Stimulated activated naive CD4-positive, alpha-beta T cell treated with Interleukin-2 at 50 U/mL for 16 hours (primary cell): ENCODE data around the gene SLC37A4.
"Not testable (repeated sequence)": the region's sequence is repeated elsewhere in the genome, so short reads cannot be mapped to it uniquely, and the experiment has no call there.

Source experiments
- DNase-seq: peaks from one replicate; lab custom pipeline; 2025; lab: John Stamatoyannopoulos, UW

SLC37A4 gene

DNA sequence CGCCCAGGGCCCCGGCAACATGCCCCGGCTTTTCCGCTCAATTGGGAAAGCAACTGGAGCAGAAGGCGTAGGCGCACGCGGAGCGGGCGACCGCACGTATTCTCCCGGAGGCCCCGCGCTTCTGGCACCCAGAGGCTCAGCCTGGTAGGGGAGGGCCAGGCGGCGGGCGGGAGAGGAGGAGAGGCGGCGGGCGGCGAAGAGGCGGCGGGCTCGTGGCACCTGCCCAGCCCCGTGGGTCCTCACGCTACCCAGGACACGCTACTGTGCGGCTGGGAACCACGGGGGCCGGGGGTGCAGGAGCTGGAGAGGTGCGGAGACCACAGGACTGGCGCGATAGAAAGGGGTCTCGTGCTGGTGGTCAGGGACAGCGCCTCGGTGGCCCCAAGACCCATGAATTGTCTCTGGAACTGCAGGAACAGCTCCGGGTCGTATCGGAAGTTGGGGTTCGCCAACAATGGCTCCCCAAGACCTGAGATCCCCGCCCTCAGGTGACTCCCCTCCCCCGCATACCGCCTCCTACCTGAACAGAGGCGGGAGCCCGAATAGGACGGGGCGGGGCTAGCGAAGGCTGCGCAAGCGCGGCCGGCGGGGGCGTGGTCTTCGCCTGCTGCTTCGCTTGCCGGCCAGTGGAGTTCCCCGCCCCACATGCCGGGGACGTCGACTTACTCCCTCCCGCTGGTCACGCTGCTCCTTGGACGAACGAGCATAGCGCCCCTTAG lies at the start of gene SLC37A4:
Gene SLC37A4 (minus strand): TSS at position 549 of the 719 bp plus-strand sequence.
- DNase-seq: peak; percentile 97

- DNase-seq: no peak
Observed at GRCh38 chr11:119078675-119079420, 48.2 kb upstream of the SLC37A4 start.

- DNase-seq: no peak
Observed at GRCh38 chr11:119077839-119078238, 47.2 kb upstream of the SLC37A4 start.

DNA sequence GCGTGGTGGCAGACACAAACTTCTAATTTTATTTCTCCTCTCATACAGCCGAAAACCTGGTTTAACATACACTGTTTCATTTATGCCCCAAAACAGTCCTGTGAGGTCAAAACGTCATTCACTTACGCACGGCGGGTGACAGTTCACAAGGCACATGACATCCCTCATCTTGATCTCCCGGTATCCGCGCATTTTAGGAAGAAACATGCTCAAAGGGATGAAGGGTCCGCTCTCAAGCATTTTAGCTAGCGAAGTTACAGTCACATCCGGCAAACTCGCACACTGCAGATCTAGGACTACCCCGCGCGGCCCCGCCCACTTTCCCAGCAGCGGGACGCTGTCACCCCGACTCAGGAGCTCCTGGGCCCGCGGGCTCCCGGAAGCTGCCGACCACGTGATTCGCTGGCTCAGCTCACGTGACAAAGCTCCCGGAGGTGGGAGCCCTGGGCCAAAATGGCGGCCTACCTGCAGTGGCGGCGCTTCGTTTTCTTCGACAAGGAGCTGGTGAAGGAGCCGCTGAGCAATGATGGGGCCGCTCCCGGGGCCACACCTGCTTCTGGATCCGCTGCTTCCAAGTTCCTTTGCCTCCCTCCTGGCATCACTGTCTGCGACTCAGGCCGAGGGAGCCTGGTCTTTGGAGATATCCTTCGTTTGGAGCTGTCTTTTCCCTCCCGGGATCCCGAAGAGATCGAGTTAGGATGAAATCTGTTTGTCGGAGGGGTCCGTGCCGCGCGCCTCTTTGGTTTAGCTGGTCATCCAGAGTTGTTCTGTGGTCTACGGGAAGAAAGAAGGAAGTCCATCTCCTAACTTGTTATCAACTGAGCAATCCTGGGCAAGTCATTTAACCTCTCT lies 36.9 kb upstream of the SLC37A4 start, which contains the start of gene VPS11:
Gene VPS11 (plus strand): TSS at position 448 of the 852 bp plus-strand sequence. CDS start 6 bp downstream, at position 454.
- peak; percentile 97 for DNase-seq

DNA sequence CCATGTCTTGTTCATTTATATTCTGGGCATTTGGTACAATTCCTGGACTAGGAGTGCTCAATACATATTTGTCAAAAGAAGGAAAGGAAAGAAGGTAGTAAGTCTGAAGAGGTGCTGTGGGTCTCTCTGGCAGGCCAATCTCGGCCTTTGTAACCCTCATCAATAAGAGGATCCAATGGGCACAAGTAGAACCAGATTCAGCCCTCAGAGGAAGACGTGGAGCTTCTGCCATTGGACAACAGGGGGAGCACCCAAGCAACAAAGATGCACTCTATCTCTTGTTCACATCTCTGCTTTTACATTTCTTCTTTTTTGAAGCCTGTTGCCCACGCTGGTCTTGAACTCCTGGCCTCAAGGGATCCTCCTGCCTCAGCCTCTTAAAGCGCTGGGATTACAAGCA lies 34.7 kb upstream of the SLC37A4 start:
- DNase-seq: peak; percentile 13

- DNase-seq: no peak
Observed at GRCh38 chr11:119062779-119063178, 32.1 kb upstream of the SLC37A4 start.

DNA sequence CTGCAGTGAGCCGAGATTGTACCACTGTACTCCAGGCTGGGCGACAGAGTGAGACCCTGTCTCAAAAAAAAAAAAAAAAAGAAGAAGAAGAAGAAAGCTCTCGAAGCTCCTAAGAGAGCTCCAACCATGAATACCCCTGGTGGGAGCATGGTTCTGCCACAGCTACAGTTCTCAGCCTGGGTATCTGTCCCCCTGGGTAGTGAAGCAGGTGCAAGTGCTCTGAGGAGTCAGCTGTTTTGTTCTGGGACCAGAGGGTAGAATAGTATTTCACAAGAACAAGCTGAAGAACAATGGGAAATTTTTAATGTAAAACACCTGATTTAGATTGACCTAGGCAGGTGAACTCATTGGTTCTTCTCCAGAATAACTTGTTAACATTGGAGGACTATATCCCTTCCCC lies 30.6 kb upstream of the SLC37A4 start:
- DNase-seq: no peak

DNA sequence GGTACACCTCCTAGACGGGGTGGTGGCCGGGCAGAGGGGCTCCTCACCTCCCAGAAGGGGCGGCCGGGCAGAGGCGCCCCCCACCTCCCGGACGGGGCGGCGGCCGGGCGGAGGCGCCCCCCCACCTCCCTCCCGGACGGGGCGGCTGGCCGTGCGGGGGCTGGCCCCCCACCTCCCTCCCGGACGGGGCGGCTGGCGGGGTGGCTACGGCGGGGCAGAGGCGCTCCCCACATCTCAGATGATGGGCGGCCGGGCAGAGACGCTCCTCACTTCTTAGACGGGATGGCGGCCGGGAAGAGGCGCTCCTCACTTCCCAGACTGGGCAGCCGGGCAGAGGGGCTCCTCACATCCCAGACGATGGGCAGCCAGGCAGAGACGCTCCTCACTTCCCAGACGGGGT lies 28.5 kb upstream of the SLC37A4 start:
- DNase-seq: not testable (repeated sequence)

DNA sequence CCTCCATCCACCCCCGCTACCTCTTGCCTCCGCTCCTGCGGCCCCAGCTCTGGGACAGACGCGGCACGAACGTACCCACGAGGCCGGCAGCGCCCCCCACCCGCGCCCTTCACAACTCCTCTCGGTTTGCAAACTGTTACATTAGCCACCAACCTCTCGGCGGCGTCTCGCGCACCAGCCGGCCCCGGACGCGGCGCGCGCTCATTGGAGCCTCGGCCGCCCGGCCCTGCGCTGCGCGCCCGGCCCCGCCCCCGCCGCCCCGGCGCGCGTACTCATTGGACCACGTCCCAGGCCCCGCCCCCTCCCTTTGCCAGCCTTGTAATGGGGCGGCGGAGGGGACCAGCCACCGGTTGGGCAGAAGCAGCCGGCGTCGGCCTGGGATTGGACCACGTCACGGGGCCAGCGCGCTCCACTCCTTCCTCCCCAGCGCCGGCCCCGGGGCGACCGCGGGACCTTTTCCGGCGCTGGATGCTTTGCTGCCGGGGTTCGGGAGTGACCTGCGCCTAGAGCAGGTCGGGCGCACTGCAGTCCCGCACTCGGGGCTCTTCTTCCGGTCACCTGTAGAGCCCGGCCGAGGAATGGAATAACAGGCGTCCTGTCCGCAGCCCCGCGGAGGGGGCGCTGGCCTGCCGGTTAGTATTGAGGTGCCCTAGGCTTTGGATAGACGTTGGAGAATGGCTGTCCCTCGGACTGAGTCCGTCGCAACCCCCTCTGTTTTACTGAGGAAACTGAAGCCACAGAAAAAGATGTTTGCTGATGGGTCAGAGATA lies 26.5 kb upstream of the SLC37A4 start, which contains the start of gene HYOU1:
Gene HYOU1 (minus strand): TSS at position 206 of the 770 bp plus-strand sequence. CDS start 1,045 bp downstream, outside the sequence.
- DNase-seq: peak; percentile 99

GRCh38 chr11:119056421-119056999 lies 25.8 kb upstream of the SLC37A4 start:
- peak; percentile 44 for DNase-seq

DNA sequence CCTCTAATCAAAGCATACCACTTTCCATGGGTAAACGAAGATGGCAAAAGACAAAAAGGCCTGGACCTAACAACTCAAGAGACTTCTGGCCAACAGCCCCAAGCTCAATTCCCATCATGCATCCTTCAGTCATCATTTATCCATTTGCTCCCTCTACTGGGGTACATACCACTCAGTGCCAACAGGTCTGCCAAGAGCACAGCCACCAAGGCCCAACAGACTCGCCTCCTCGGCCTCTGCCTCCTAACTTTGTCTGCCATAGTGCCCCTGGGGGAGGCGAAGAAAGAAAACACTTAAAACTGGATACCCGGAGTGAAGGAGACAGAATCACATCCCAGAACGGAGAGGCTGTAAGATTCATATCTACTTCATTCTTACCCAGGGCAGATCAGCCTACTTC lies 25.2 kb upstream of the SLC37A4 start:
- peak; percentile 24 for DNase-seq

- no peak for DNase-seq
Observed at GRCh38 chr11:119054418-119054817, 23.7 kb upstream of the SLC37A4 start.

GRCh38 chr11:119052163-119052814 lies 21.6 kb upstream of the SLC37A4 start:
- DNase-seq: no peak

DNA sequence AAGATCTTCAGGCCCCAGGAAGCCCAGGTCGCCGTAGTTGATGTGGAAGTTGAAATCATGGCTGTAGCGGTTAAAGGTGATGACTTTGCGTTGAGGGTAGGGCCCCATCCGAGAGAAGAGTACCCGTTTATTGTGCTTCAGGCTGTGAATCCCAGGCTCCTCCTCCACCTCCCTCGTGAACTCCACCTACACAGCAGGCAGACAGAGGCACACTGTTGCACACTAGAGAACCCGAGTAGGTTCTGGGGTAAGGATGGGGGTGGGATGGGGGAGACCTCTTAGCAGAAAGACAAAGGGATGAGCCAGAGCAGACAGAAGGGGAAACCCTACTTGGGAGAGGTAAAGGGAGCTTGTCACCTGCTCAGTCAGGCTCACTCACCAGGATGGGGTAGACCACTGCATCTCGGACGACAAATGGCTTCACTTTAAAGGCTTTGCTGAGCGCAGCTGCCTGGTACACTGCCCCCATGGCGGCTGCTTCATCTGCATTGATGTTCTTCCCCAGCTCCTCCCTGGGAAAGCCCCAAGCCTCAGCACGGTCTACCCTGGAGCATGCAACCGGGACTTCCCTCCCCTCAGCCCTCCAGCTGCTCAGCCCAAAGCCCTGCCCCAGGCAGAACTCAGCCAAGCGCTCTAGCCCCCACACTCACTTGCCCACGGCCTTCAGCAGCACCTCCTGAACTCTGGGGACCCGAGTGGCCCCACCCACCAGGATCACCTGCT lies 20.9 kb upstream of the SLC37A4 start:
- peak; percentile 28 for DNase-seq

DNA sequence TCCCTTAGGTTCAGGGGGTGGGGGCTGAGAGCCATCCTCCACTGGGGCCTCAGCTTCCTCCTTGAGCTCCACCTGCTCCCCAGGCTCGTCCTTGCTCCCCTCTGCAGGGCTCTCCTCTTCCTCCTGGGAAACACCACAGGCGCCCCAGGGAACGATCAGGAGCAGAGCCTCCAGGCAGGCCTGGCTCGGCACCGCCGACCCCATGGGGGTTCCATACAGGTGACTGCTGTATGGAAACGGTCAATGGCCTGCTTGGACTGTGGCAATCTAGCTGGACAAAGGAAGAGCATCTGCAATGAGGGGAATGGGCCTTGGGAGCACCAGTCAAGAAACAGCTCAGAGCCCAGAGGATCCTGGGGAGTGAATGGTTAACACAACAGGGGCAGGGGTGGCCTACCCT lies 18.4 kb upstream of the SLC37A4 start:
- no peak for DNase-seq

DNA sequence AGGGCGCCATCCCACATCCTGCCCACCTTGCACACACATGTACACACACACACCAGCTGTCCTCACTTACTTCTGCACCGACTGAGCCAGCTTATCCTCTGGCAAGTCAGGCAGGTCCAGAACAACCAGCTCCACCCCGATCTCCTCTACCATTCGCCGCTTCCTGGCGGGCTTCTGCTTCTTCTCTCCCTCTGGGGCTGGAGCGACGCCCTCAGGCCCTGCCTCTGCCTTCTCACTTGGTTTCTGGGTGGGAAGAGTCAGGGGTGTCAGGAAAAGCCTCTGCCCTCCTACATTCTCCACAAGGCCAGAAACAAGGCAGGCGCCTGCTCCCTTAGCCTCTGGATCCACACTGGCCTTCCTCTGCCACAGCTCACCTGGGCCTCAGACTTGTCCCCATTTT lies 18.0 kb upstream of the SLC37A4 start:
- DNase-seq: no peak

DNA sequence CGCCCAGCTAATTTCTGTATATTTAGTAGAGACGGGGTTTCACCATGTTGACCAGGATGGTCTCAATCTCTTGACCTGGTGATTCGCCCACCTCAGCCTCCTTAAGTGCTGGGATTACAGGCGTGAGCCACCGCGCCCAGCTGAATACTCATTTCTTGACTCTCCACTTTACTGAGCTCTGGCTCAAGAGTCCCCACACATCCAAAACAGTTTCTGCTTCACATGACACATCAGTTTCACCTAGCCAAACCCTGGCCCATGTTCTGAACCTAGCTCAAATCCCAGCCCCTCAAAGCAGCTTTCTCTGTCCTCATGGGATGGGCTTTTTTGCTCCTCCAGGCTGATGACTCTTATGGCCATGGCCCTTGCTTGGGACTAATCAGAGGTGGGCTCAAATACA lies 16.5 kb upstream of the SLC37A4 start:
- no peak for DNase-seq

GRCh38 chr11:119046489-119046888 lies 15.8 kb upstream of the SLC37A4 start:
- no peak for DNase-seq

GRCh38 chr11:119044708-119045107 lies 14.0 kb upstream of the SLC37A4 start:
- no peak for DNase-seq

DNA sequence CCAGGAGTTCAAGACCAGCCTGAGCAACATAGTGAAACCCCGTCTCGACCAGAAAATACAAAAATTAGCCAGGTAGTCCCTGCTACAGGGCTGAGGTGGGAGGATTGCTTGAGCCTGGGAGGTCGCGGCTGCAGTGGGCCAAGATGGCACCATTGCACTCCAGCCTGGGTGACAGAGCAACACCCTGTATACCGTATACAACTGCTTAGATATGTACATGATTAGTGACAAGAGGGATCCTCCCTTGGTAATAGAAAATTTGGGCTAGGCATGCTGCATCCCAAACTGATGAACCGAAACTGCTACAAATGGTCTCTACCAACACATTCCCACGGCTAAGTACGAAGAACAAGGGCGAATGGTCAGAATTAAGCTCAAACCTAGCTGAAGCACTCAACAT lies 12.2 kb upstream of the SLC37A4 start:
- no peak for DNase-seq
